ENCODE results near the gene DCN.

- TF ChIP-seq CTCF (conservative IDR thresholded peaks at IDR 0.05; ENCODE audit: low read depth, low read length) (no peak), EZH2 (IDR thresholded peaks at IDR 0.05; ENCODE audit: low read length, unreplicated experiment) (no peak), EZH2phosphoT487 (IDR thresholded peaks at IDR 0.05; ENCODE audit: borderline replicate concordance, low read length) (no peak)
Observed at GRCh38 chr12:91104812-91105466, 77.7 kb downstream of the DCN start.

Data from PC-3 (cell line).